Nasal cavity respiratory epithelium epithelial cell of viscerocranial mucosa (primary cell): Measurements from ENCODE around the gene CNR1. TPM values are rescaled to one million over a fixed set of nuclear protein-coding genes. Genes with fewer than 3 reads are reported as not detected.

Source experiments
- total RNA-seq: library from RNA; depleted of rRNA; stranded (reverse); fragments of >200 nt; gene quantifications from 2 replicates; pipeline ENCODE4 v1.2.3, GENCODE V29; 2014

Gene CNR1
- total RNA-seq = not detected in 2 replicates

DNA sequence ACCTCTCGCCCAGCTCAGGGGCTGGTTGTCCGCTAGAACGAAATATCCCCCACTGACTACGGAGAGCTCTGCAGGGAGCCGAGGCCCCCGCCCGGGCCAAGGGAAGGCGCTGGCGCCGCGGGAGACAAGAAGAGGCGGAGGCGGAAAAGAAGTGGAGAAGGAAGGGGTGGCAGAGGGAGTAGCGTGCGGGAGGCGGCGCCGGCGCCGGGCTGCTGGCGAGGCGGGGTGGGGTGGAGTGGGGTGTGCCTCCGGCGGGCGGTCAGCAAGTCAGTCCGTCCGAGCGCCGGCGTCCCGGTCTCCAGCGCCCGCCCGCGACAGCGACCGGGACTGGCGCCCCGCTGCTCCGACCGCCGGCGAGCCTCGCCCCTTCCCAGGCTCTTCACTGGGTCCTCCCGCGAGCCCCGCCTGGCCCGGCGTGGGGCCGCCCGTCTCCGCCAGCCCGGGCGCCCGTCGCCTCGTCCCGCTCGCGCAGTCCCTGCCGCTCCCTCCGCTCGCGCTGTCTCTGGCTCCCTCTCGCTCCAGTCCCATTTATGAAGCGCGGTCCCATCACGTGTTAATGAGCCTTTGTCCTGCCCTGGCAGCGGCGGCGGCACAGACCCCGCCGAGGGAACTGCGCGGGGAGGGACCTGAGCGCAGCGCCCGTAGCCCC, at the start of gene CNR1:
Gene CNR1 (minus strand): TSS at position 504 of the 649 bp plus-strand sequence. CDS start 21,073 bp downstream, outside the sequence.

Other genes starting within 250 kb of the CNR1 start
- not detected in 2 replicates for gene SPACA1, start 118.5 kb downstream of the CNR1 start, total RNA-seq